Endothelial cell of umbilical vein (primary cell): ENCODE results near the gene KATNAL1. TPM values are rescaled to one million over a fixed set of nuclear protein-coding genes. Genes with fewer than 3 reads are reported as not detected.

Source experiments
- BruUV-seq: library from RNA; stranded (reverse); fragments of 400-500 nt; replicated peaks from 2 replicates; lab custom pipeline; 2021; lab: Mats Ljungman, UMichigan
- CTCF ChIA-PET: fragments of 300-600, 350-600 bp; sonication (Branson Sonifier 250); formaldehyde crosslinking; loops from one replicate; lab custom pipeline; 2021; ENCODE audit warnings: antibody characterized with exemption, inconsistent platforms; lab: Charles Lee
- POLR2A ChIA-PET: fragments of 300-600, 350-600 bp; sonication (Branson Sonifier 250); formaldehyde crosslinking; loops from one replicate; lab custom pipeline; 2021; ENCODE audit warnings: antibody characterized with exemption, inconsistent platforms; lab: Charles Lee
- DNase-seq: peaks from one replicate; pipeline ENCODE4 v3.0.0-alpha.2; 2011; ENCODE audit warnings: low read depth, low spot score
- FAIRE-seq: peaks from 2 replicates; lab custom pipeline; 2011; peaks lifted over from hg19 to GRCh38; lab: Jason Lieb, UNC
- H2AFZ ChIP-seq: 2 replicates; pipeline ENCODE4 v1.6.0; 2012; ENCODE audit warnings: low read depth, low read length, control low read depth, inconsistent platforms
- H3K27ac ChIP-seq: 2 replicates; pipeline ENCODE4 v1.5.1; 2011; ENCODE audit warnings: low read depth, mild to moderate bottlenecking, control low read depth, low read length, moderate library complexity; ENCODE audit not compliant: insufficient read depth
- H3K27me3 ChIP-seq, 2 experiments: 2 replicates each; pipeline versions ENCODE4 v1.6.0 to v1.6.1; 2011; ENCODE audit warnings: low read length in 2 of 2, mixed read lengths in 1 of 2; ENCODE audit not compliant: control insufficient read depth in 2 of 2, insufficient read depth in 2 of 2
- H3K36me3 ChIP-seq, 2 experiments: 2 replicates in 1 of 2; 3 replicates in 1 of 2; pipeline ENCODE4 v1.5.1; 2011; ENCODE audit warnings: low read length in 2 of 2, mild to moderate bottlenecking in 1 of 2, moderate library complexity in 1 of 2; ENCODE audit not compliant: control insufficient read depth in 2 of 2, insufficient read depth in 2 of 2; ENCODE audit errors: extremely low read depth in 1 of 2
- H3K4me1 ChIP-seq: 3 replicates; pipeline ENCODE4 v1.5.1; 2011; ENCODE audit warnings: mild to moderate bottlenecking, low read length; ENCODE audit not compliant: control insufficient read depth, insufficient read depth; ENCODE audit errors: extremely low read depth
- H3K4me2 ChIP-seq: 2 replicates; pipeline ENCODE4 v1.6.1; 2011; ENCODE audit warnings: low read length, control low read depth, mixed read lengths; ENCODE audit not compliant: insufficient read depth
- H3K4me3 ChIP-seq, 3 experiments: fragments of 200-600 bp in 1 of 3; sonication (generic), shearing (Covaris generic) in 1 of 3; replicated peaks in 1 of 3; 2 replicates each; pipeline ENCODE4 v1.5.1; 2011 to 2016; ENCODE audit warnings: control low read depth in 3 of 3, low read length in 3 of 3, mild to moderate bottlenecking in 2 of 3, inconsistent platforms in 1 of 3, low read depth in 1 of 3, moderate library complexity in 1 of 3; ENCODE audit not compliant: insufficient read depth in 1 of 3
- H3K79me2 ChIP-seq: 2 replicates; pipeline ENCODE4 v1.6.0; 2012; ENCODE audit warnings: low read length, inconsistent platforms; ENCODE audit not compliant: control insufficient read depth, insufficient read depth
- H3K9ac ChIP-seq: replicated peaks from 2 replicates; pipeline ENCODE3; 2011; ENCODE audit warnings: low read length, control low read depth; ENCODE audit not compliant: insufficient read depth; ENCODE audit errors: extremely low read depth
- H3K9me1 ChIP-seq: replicated peaks from 3 replicates; pipeline ENCODE4 v1.6.0; 2011; ENCODE audit warnings: mild to moderate bottlenecking, low read length; ENCODE audit not compliant: control insufficient read depth, insufficient read depth; ENCODE audit errors: extremely low read depth
- H3K9me3 ChIP-seq: replicated peaks from 2 replicates; pipeline ENCODE4 v1.5.1; 2012; ENCODE audit warnings: low read length, inconsistent platforms; ENCODE audit not compliant: control insufficient read depth, insufficient read depth
- H4K20me1 ChIP-seq: replicated peaks from 2 replicates; pipeline ENCODE3; 2011; ENCODE audit warnings: mild to moderate bottlenecking, low read length; ENCODE audit not compliant: control insufficient read depth, insufficient read depth; ENCODE audit errors: extremely low read depth
- EZH2 ChIP-seq: IDR thresholded peaks from 2 replicates; pipeline ENCODE4 v1.6.1; 2012; ENCODE audit warnings: borderline replicate concordance, low read depth, mild to moderate bottlenecking, moderate library complexity, low read length, inconsistent platforms; ENCODE audit not compliant: severe bottlenecking
- FOS ChIP-seq: IDR thresholded peaks from 2 replicates; pipeline ENCODE4 v1.6.1; 2011; ENCODE audit warnings: mild to moderate bottlenecking, low read length, moderate library complexity, borderline replicate concordance; ENCODE audit not compliant: insufficient read depth
- GATA2 ChIP-seq: IDR thresholded peaks from 2 replicates; pipeline ENCODE4 v1.7.0; 2011; ENCODE audit warnings: low read depth, mild to moderate bottlenecking, moderate library complexity, mixed read lengths, low read length; ENCODE audit not compliant: insufficient read length, insufficient read depth
- JUN ChIP-seq: IDR thresholded peaks from 2 replicates; pipeline ENCODE4 v1.6.1; 2011; ENCODE audit warnings: borderline replicate concordance, low read depth; ENCODE audit not compliant: insufficient read length, insufficient read depth
- MYC ChIP-seq: IDR thresholded peaks from one replicate; pipeline ENCODE4 v1.6.1; 2011; ENCODE audit warnings: mild to moderate bottlenecking, low read depth, low read length
- POLR2A ChIP-seq: IDR thresholded peaks from 2 replicates; pipeline ENCODE4 v1.6.1; 2012; ENCODE audit warnings: low read depth, mild to moderate bottlenecking, control low read depth, low read length
- POLR2AphosphoS5 ChIP-seq: IDR thresholded peaks from 2 replicates; pipeline ENCODE4 v1.6.1; 2012; ENCODE audit warnings: low read depth, mild to moderate bottlenecking, control low read depth, low read length, moderate library complexity; ENCODE audit not compliant: insufficient read depth
- dilution Hi-C: fragments of 300-500 bp; cut with MboI; formaldehyde crosslinking; loops from one replicate; pipeline ENCODE4 v1.15.0; 2019; ENCODE audit warnings: low sequenced_read_pairs; ENCODE audit not compliant: extremely low pct_ligation_motif_present
- intact Hi-C: fragments of 100-400 bp; cut with micrococcal nuclease; formaldehyde crosslinking; loops from one replicate; pipeline ENCODE4 v1.10.0; 2022
- polyA plus RNA-seq, 4 experiments: library from polyadenylated mRNA; depleted of rRNA in 3 of 4; stranded (reverse) in 3 of 4; unstranded in 1 of 4; fragments of >200 nt; gene quantifications; 2 replicates each; pipeline versions ENCODE4 v1.2.1 to v1.2.3, GENCODE V29; 2011 to 2012; ENCODE audit warnings: missing spikeins in 1 of 4
- total RNA-seq: library from RNA; stranded (reverse); gene quantifications from 2 replicates; pipeline ENCODE4 v1.2.3, GENCODE V29; 2021
- TF ChIP-seq, protein P1 (sequence below), 2 donors: IDR thresholded peaks; 1 replicate in 1 of 2; 2 replicates in 1 of 2; pipeline ENCODE4 v1.5.1; 2011; ENCODE audit warnings: low read length in 2 of 2, mild to moderate bottlenecking in 2 of 2, moderate library complexity in 2 of 2, control low read depth in 1 of 2, inconsistent platforms in 1 of 2, low read depth in 1 of 2; ENCODE audit not compliant: insufficient read depth in 1 of 2; ENCODE audit errors: extremely low read depth in 1 of 2
- TF ChIP-seq, protein P2 (sequence below): IDR thresholded peaks from 2 replicates; pipeline ENCODE4 v1.6.1; 2011; ENCODE audit not compliant: insufficient read depth, insufficient read length

The KATNAL1 gene
- total and polyA plus RNA-seq, 2 donors (not counting 3 experiments of a cell fraction or from before 2014, with no cell fraction given) = 7.2 to 49.2 TPM

DNA sequence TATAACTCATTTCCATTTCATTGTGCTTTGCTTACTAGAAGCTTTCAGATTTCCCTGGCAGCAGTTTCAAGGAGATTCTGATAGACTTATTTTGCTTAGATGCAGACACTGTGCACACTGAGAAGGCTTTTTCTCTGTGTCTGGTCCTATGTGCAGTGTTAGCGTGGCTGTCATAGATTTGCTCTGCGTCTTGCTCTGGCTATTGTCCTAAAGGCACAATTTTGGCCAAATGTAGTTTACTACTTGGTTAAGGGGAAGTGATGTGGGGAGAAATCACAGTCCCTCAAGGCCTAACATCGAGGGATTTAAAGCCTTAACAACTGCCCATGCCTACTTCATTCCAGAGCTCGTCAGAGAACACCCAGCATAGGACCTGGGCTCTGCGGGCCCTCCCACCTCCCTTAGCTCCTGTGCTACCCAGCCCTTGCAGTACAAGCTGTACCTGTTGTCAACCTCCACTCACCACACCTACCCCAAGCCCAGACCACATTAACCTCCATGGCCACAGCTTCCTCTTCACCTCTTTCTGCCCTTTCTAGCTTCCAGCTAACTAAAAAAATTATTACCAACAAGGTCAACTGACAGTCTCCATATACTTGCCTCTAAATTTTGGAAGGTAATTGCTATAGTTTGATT is 38.9 kb upstream of the KATNAL1 start:
- Histone ChIP-seq H3K4me3 (no peak overlapping the region), H4K20me1 (no peaks in the 10 kb centered on the region), H3K79me2 (no peaks in the 10 kb centered on the region), H3K9ac (no peak overlapping the region), H3K4me2 (no peak overlapping the region), H2AFZ (no peak overlapping the region), H3K4me1 (no peaks in the 10 kb centered on the region), H3K9me1 (no peaks in the 10 kb centered on the region), H3K9me3 (no peaks in the 10 kb centered on the region), H3K27me3 (no peaks in the 10 kb centered on the region), H3K36me3 (no peaks in the 10 kb centered on the region), H3K27ac (no peak overlapping the region)
- CTCF ChIA-PET = interaction anchor here (1.0 kb wide), 1 partner anchor 14 kb away, joined by 3 read pairs; no protein-coding TSS in a partner anchor
- no peak for DNase-seq
- no peak for TF ChIP-seq POLR2AphosphoS5
- TF ChIP-seq, protein P1, sequence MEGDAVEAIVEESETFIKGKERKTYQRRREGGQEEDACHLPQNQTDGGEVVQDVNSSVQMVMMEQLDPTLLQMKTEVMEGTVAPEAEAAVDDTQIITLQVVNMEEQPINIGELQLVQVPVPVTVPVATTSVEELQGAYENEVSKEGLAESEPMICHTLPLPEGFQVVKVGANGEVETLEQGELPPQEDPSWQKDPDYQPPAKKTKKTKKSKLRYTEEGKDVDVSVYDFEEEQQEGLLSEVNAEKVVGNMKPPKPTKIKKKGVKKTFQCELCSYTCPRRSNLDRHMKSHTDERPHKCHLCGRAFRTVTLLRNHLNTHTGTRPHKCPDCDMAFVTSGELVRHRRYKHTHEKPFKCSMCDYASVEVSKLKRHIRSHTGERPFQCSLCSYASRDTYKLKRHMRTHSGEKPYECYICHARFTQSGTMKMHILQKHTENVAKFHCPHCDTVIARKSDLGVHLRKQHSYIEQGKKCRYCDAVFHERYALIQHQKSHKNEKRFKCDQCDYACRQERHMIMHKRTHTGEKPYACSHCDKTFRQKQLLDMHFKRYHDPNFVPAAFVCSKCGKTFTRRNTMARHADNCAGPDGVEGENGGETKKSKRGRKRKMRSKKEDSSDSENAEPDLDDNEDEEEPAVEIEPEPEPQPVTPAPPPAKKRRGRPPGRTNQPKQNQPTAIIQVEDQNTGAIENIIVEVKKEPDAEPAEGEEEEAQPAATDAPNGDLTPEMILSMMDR (IDR thresholded peaks at IDR 0.05; ENCODE audit: extremely low read depth in 1 of 2, insufficient read depth in 1 of 2, low read depth in 1 of 2, low read length in 2 of 2) = no peak
- TF ChIP-seq EZH2 = no peak
- TF ChIP-seq, protein P2, sequence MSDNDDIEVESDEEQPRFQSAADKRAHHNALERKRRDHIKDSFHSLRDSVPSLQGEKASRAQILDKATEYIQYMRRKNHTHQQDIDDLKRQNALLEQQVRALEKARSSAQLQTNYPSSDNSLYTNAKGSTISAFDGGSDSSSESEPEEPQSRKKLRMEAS = no peak
- no peak for TF ChIP-seq MYC
- TF ChIP-seq JUN = no peak
- no peak for TF ChIP-seq FOS
- no peak for TF ChIP-seq GATA2
- no peak for TF ChIP-seq POLR2A
- POLR2A ChIA-PET = no interaction called here
- dilution Hi-C loops (loop anchor here (25.0 kb wide), 1 partner anchor 209 kb away; no protein-coding TSS in a partner anchor), intact Hi-C loops (no loop called here)
- FAIRE-seq = no peak
- BruUV-seq = no TSS peak
